Fibroblast of lung (primary cell): Measurements from ENCODE around the gene CCL2.

Experiments used
- CTCF ChIP-seq, 2 donors: IDR thresholded peaks in 1 of 2; conservative IDR thresholded peaks in 1 of 2; 1 replicate in 1 of 2; 2 replicates in 1 of 2; pipeline ENCODE4 v1.5.1; 2011 to 2012; ENCODE audit warnings: low read length in 2 of 2, control low read depth in 1 of 2, inconsistent platforms in 1 of 2, low read depth in 1 of 2, mild to moderate bottlenecking in 1 of 2
- EZH2 ChIP-seq: IDR thresholded peaks from 2 replicates; pipeline ENCODE4 v1.5.1; 2012; ENCODE audit warnings: low read length, control low read depth, mild to moderate bottlenecking; ENCODE audit errors: missing control alignments

GRCh38 chr17:34225046-34225445 lies 30.0 kb upstream of the CCL2 start:
- TF ChIP-seq CTCF (conservative IDR thresholded peaks at IDR 0.05 in 1 of 2, IDR thresholded peaks at IDR 0.05 in 1 of 2; ENCODE audit: low read depth in 1 of 2, low read length in 2 of 2), result no peak
- no peak for TF ChIP-seq EZH2
